Measurements from ENCODE around the gene THRB.

THRB gene

GRCh38 chr3:24227635-24228034 is 267.0 kb downstream of the THRB start:
- Histone ChIP-seq H3K4me3 (ENCODE audit: insufficient read depth, low read length, poor library complexity, severe bottlenecking) (no peak overlapping the region), H3K9me2 (replicated peaks; ENCODE audit: insufficient read depth, low read length) (no peaks in the 10 kb centered on the region), H4K20me1 (ENCODE audit: low read depth, low read length) (no peaks in the 10 kb centered on the region), H3F3A (ENCODE audit: insufficient read depth) (no peaks in the 10 kb centered on the region), H3K36me3 (ENCODE audit: low read length) (no peaks in the 10 kb centered on the region), H2AFZ (ENCODE audit: low read depth, low read length, severe bottlenecking) (no peak overlapping the region), H3K27ac (ENCODE audit: low read depth, low read length) (no peak overlapping the region), H3K79me2 (ENCODE audit: insufficient read depth, low read length) (no peaks in the 10 kb centered on the region), H3K9ac (ENCODE audit: low read length) (no peak overlapping the region), H3K4me2 (ENCODE audit: low read depth, low read length, poor library complexity, severe bottlenecking) (no peak overlapping the region), H3K9me3 (ENCODE audit: insufficient read depth, low read length) (no peaks in the 10 kb centered on the region), H3K27me3 (ENCODE audit: low read length) (no peaks in the 10 kb centered on the region)
- no peak for TF ChIP-seq EZH2phosphoT487 (conservative IDR thresholded peaks at IDR 0.05; ENCODE audit: low read length)
- TF ChIP-seq CTCF (IDR thresholded peaks at IDR 0.05; ENCODE audit: insufficient read depth, low read length, poor library complexity, severe bottlenecking): no peak

- TF ChIP-seq CTCF (IDR thresholded peaks at IDR 0.05; ENCODE audit: insufficient read depth, low read length, poor library complexity, severe bottlenecking) (no peak), EZH2phosphoT487 (conservative IDR thresholded peaks at IDR 0.05; ENCODE audit: low read length) (no peak)
- Histone ChIP-seq H3K4me3 (ENCODE audit: insufficient read depth, low read length, poor library complexity, severe bottlenecking) (no peak overlapping the region), H3K27me3 (ENCODE audit: low read length) (no peaks in the 10 kb centered on the region), H3K27ac (ENCODE audit: low read depth, low read length) (no peak overlapping the region), H3K9ac (ENCODE audit: low read length) (no peak overlapping the region), H3K4me2 (ENCODE audit: low read depth, low read length, poor library complexity, severe bottlenecking) (no peak overlapping the region), H4K20me1 (ENCODE audit: low read depth, low read length) (no peaks in the 10 kb centered on the region), H3K9me3 (ENCODE audit: insufficient read depth, low read length) (no peaks in the 10 kb centered on the region), H3K9me2 (replicated peaks; ENCODE audit: insufficient read depth, low read length) (no peaks in the 10 kb centered on the region), H3F3A (ENCODE audit: insufficient read depth) (no peaks in the 10 kb centered on the region), H2AFZ (ENCODE audit: low read depth, low read length, severe bottlenecking) (no peak overlapping the region), H3K36me3 (ENCODE audit: low read length) (no peaks in the 10 kb centered on the region), H3K79me2 (ENCODE audit: insufficient read depth, low read length) (no peaks in the 10 kb centered on the region)
Observed at GRCh38 chr3:24226397-24226796, 268.3 kb downstream of the THRB start.

GRCh38 chr3:24225385-24225950 is 269.2 kb downstream of the THRB start:
- no peaks in the 10 kb centered on the region for H3K27me3 ChIP-seq (ENCODE audit: low read length)
- no peak overlapping the region for H3K4me3 ChIP-seq (ENCODE audit: insufficient read depth, low read length, poor library complexity, severe bottlenecking)
- no peaks in the 10 kb centered on the region for H3K79me2 ChIP-seq (ENCODE audit: insufficient read depth, low read length)
- H3K9me3 ChIP-seq (ENCODE audit: insufficient read depth, low read length): no peaks in the 10 kb centered on the region
- H3F3A ChIP-seq (ENCODE audit: insufficient read depth): no peaks in the 10 kb centered on the region
- H3K27ac ChIP-seq (ENCODE audit: low read depth, low read length): no peak overlapping the region
- H3K36me3 ChIP-seq (ENCODE audit: low read length): no peaks in the 10 kb centered on the region
- no peak overlapping the region for H2AFZ ChIP-seq (ENCODE audit: low read depth, low read length, severe bottlenecking)
- no peaks in the 10 kb centered on the region for H4K20me1 ChIP-seq (ENCODE audit: low read depth, low read length)
- H3K4me2 ChIP-seq (ENCODE audit: low read depth, low read length, poor library complexity, severe bottlenecking): no peak overlapping the region
- no peak overlapping the region for H3K9ac ChIP-seq (ENCODE audit: low read length)
- no peaks in the 10 kb centered on the region for H3K9me2 ChIP-seq (replicated peaks; ENCODE audit: insufficient read depth, low read length)
- TF ChIP-seq EZH2phosphoT487 (conservative IDR thresholded peaks at IDR 0.05; ENCODE audit: low read length): no peak
- TF ChIP-seq CTCF (IDR thresholded peaks at IDR 0.05; ENCODE audit: insufficient read depth, low read length, poor library complexity, severe bottlenecking): no peak

Measured in SU-DHL-6 (cell line).